ENCODE data around the gene CIZ1.

Gene CIZ1

DNA sequence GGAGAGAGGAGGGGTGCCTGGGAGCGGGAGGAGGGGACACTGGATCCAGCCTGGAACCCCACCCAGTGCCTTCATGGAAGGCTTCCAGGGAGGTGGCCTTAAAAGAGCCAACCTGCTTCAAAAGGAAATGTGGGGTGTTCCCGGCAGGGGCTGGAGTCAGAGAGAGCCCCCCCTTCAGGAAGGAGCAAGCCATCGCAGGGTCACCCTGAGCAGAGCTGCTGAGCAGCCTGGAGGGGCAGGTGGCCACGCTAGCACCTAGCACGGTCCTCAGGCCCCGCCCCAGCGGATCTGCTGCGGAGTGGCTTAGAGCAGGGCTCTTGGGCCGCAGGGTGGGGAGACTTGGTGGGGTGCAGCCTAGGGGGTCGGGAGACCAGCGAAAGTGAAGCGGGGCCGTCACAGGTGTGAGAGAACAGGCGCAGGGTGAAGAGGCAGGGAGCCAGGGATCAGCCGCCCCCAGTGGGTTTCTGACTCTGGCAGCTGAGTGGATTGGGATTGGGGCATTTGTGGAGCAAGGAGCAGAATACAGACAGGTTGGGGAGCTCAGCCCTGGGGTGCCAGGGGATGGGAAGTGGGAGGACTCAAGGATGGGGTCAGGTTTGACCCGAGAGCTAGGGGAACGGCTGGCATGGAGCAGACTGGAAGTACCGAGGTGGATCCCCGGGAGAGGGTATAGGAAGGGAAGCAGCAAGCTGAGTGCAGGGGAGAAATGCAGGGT, 40.6 kb downstream of the CIZ1 start:
- no peak overlapping the region for H3K27ac ChIP-seq
- TF ChIP-seq, protein P1, sequence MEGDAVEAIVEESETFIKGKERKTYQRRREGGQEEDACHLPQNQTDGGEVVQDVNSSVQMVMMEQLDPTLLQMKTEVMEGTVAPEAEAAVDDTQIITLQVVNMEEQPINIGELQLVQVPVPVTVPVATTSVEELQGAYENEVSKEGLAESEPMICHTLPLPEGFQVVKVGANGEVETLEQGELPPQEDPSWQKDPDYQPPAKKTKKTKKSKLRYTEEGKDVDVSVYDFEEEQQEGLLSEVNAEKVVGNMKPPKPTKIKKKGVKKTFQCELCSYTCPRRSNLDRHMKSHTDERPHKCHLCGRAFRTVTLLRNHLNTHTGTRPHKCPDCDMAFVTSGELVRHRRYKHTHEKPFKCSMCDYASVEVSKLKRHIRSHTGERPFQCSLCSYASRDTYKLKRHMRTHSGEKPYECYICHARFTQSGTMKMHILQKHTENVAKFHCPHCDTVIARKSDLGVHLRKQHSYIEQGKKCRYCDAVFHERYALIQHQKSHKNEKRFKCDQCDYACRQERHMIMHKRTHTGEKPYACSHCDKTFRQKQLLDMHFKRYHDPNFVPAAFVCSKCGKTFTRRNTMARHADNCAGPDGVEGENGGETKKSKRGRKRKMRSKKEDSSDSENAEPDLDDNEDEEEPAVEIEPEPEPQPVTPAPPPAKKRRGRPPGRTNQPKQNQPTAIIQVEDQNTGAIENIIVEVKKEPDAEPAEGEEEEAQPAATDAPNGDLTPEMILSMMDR (IDR thresholded peaks at IDR 0.05) = peak; percentile 33
- TF ChIP-seq ZFX (IDR thresholded peaks at IDR 0.05; ENCODE audit: borderline replicate concordance) = no peak

DNA sequence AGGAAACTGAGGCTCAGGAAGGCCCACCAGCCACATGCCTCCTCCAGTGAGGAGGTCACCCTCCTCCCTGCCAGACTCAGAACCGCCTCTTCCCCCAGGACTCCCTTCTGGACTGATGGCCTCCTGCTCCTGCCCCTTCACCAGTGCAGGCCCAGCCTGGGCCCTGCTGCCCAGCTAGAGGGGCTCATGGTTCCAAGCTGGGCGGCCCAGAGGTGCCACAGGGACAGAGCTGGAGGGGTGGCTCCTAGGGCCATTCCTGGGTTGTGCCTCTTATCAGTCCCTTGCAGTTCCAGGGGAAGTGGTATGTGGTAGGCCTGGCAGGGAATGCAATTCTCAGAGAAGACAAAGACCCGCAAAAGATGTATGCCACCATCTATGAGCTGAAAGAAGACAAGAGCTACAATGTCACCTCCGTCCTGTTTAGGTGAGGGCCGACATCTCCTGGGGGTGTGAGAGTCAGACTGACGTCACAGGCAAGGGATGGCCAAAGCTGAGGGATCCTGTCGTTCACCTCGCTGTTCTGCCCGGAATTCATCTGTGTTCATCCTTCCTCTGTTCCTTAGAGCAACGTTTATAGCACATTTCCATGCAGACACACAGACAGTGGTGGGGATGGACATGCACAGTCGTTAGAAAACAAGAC, 41.3 kb downstream of the CIZ1 start:
- TF ChIP-seq, protein P1 (IDR thresholded peaks at IDR 0.05) = no peak
- TF ChIP-seq ZFX (IDR thresholded peaks at IDR 0.05; ENCODE audit: borderline replicate concordance) = no peak
- H3K27ac ChIP-seq = no peak overlapping the region

DNA sequence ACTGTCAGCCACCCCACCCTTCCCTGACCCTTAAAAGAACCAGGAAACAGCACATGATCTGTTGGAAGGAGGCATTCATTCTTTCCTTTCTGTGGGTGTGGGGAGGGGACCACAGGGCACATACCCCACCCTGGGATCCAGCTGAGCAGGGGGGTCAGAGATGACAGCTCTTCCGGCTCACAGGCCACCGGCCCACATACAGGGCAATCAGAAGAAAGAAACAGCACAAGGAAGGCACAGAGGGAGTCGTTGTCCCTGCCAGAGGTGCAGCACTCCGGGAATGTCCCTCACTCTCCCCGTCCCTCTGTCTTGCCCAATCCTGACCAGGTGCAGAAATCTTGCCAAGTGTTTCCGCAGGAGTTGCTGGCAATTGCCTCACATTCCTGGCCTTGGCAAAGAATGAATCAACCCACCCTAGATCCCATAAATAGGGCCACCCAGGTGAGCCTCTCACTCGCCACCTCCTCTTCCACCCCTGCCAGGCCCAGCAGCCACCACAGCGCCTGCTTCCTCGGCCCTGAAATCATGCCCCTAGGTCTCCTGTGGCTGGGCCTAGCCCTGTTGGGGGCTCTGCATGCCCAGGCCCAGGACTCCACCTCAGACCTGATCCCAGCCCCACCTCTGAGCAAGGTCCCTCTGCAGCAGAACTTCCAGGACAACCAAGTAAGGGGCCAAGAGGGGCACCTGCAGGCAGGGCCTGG, 42.2 kb downstream of the CIZ1 start, which contains the start of gene LCN2:
LCN2 (plus strand) TSS at position 453 of the 701 bp plus-strand sequence; CDS start at position 526, 73 bp downstream.
- H3K27ac ChIP-seq = no peak within 1 kb of the TSS
- TF ChIP-seq ZFX (IDR thresholded peaks at IDR 0.05; ENCODE audit: borderline replicate concordance) = no peak
- TF ChIP-seq, protein P1 (IDR thresholded peaks at IDR 0.05) = no peak

DNA sequence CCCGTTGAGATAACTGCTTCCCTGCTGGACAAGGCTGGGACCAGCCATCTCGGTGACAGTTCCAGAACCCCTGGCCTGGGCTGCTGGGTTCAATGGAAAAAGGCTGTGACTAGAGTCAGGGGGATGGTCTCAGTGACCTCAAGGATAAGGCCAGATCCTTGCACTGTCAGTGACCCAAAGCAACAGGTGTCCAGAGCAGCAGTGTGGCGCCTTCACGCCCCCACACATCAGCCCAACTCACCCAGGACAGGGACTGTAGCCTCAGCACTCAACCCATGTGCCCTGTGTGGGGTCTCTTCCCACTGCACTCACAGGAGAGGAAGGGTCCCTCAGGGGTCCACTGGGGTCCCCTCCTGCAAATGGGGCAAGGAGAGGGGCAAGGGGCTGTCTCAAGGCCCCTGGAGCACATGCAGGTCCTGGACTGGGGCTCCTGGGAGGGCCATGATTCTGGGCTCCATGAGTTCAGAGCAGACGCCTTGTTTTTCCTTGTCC, 42.8 kb downstream of the CIZ1 start:
- no peak overlapping the region for H3K27ac ChIP-seq
- TF ChIP-seq, protein P1 (IDR thresholded peaks at IDR 0.05) = no peak
- TF ChIP-seq ZFX (IDR thresholded peaks at IDR 0.05; ENCODE audit: borderline replicate concordance) = no peak

DNA sequence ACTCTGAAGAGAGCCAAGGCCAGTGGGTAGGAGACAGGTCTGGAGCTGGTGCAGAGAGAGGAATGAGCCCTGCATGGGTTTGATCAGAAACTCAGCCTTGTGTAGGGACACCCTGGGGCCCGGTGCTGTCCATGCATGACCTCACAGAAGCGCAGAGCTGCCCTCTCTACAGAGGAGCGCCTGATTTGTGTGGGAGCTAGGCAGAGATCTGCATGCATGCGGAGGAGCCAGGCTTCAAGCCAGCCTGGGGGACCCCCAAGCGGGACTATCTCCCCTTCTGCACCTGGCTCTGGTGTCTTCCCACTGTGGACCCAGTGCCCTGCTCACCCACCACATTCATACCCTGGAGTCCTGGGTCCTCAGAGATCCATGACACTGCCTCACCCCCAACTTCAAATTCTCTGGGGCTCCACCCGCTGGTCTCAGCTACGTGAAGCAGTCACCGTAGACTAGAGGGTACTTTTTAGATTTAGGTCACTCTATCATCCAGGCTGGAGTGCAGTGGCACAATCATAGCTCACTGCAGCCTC, 44.7 kb downstream of the CIZ1 start:
- TF ChIP-seq ZFX (IDR thresholded peaks at IDR 0.05; ENCODE audit: borderline replicate concordance) = no peak
- TF ChIP-seq, protein P1 (IDR thresholded peaks at IDR 0.05) = no peak

DNA sequence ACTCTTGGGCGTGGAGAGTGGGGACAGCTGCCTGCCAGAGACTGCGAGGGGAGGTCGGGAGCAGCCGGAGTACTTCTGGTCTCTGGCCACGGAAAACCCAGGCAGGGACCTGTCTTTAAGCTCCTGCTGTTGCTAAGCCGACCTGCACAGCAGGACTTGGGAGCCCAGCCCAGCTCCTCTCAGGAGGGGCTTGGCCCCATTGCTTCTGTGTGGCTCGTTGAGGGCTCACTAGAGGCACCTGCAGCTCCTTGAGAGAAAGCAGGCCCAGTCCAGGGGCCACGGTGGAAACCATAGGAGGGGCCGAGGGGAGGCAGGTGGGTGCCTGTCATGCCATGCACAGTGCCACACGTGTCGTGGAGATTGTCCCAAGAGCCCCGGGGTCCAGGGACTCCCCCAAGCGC, 45.4 kb downstream of the CIZ1 start:
- TF ChIP-seq, protein P1 (IDR thresholded peaks at IDR 0.05) = no peak
- TF ChIP-seq ZFX (IDR thresholded peaks at IDR 0.05; ENCODE audit: borderline replicate concordance) = no peak
- no peak overlapping the region for H3K27ac ChIP-seq

More for the DNA sequence above, 44.7 kb downstream of the CIZ1 start:
- H3K27ac ChIP-seq = no peak overlapping the region

Data from 22Rv1 (cell line).